ENCODE results near the gene KHDRBS2.

Gene KHDRBS2

DNA sequence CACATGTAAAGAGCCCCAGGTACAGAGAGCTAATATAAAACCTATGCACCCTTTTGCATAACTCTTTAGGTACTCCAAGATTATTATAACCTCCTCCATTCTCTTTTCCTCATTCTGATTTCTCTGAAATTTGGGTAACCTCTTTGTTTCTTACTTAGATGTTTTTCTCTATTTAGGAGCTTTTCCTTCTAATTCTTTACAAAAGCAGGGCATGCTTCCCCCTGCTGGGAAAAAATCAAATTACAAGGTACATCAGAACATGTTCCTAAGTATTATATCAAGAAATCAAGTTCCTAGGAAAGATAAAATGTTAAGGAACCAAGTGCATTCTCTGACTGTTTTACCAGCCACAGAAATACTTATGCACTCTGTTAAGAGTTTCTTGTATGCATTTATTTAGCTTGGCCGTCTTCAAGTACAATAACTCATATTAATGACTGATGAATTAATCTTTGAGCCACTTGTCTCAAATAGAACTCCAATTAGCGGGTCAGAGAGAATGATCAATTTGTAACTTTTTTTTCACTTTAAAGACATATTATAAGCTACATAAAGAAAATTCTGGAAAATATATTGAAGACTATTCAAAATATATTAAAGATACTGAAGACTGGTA, 2.1 kb downstream of the KHDRBS2 start:
- H3K36me3 ChIP-seq (ENCODE audit: control insufficient read depth, insufficient read depth, low read length), result no peaks in the 10 kb centered on the region
- no peaks in the 10 kb centered on the region for H3K9me3 ChIP-seq (ENCODE audit: control insufficient read depth, insufficient read depth, low read depth, low read length)
- H3K9ac ChIP-seq (ENCODE audit: low read length), result no peak overlapping the region
- no peak overlapping the region for H3K27ac ChIP-seq (ENCODE audit: low read depth, low read length)
- peaks cover 7% of the 10 kb centered on the region; the same call in 1 of the 2 replicates for H3K4me1 ChIP-seq (ENCODE audit: control insufficient read depth, insufficient read depth, low read length)
- peaks cover 39% of the 10 kb centered on the region for H3K27me3 ChIP-seq (ENCODE audit: control insufficient read depth, insufficient read depth, low read length)
- peak overlapping the region; percentile 12; the same call in 1 of the 2 replicates for H3K4me3 ChIP-seq (ENCODE audit: low read depth, low read length)

DNA sequence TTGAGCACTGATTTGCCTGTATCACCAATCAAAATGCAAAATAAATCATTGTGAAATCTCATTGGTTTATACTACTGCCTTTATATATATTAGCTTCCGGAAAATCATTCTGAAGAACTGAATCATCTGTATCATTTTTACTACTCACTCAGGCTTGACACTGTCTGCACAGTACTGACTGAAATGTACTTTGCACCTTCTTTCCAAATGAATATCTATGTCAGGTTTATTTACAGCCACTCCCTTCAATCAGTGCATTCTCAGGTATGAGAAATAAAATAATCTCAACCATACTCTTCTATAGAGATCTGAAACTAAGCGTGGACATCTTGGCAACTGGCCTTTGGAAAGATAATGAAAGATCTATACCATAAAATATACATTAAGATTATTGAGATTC, 2.7 kb downstream of the KHDRBS2 start:
- H3K36me3 ChIP-seq (ENCODE audit: control insufficient read depth, insufficient read depth, low read length), result no peaks in the 10 kb centered on the region
- H3K4me1 ChIP-seq (ENCODE audit: control insufficient read depth, insufficient read depth, low read length), result peaks cover 7% of the 10 kb centered on the region; the same call in 1 of the 2 replicates
- H3K4me3 ChIP-seq (ENCODE audit: low read depth, low read length), result no peak overlapping the region
- peaks cover 37% of the 10 kb centered on the region for H3K27me3 ChIP-seq (ENCODE audit: control insufficient read depth, insufficient read depth, low read length)
- H3K9me3 ChIP-seq (ENCODE audit: control insufficient read depth, insufficient read depth, low read depth, low read length), result no peaks in the 10 kb centered on the region
- H3K9ac ChIP-seq (ENCODE audit: low read length), result no peak overlapping the region
- H3K27ac ChIP-seq (ENCODE audit: low read depth, low read length), result no peak overlapping the region

DNA sequence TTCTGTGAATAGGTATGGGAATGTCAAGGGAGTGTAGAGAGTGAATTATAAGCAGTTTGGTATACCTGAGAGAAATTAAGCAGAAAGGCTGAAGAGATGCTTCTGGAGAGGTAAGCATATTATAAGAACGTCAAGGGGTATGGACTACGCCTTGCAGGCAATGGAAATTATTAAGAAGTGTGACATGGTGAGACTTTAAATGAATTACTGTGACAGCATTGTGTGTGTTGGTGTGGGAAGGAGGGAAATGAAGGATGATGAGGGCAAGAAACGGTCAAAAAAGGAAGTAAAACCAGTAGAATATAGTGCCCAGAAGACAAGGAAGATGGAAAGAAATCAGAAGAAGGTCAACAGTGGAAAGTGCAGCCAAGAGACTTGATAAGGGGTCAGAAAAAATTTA, 5.9 kb downstream of the KHDRBS2 start:
- Histone ChIP-seq H3K27me3 (ENCODE audit: control insufficient read depth, insufficient read depth, low read length) (peaks cover 7% of the 10 kb centered on the region), H3K27ac (ENCODE audit: low read depth, low read length) (no peak overlapping the region), H3K36me3 (ENCODE audit: control insufficient read depth, insufficient read depth, low read length) (no peaks in the 10 kb centered on the region), H3K4me3 (ENCODE audit: low read depth, low read length) (no peak overlapping the region), H3K9ac (ENCODE audit: low read length) (no peak overlapping the region), H3K4me1 (ENCODE audit: control insufficient read depth, insufficient read depth, low read length) (peaks cover 7% of the 10 kb centered on the region; the same call in 1 of the 2 replicates), H3K9me3 (ENCODE audit: control insufficient read depth, insufficient read depth, low read depth, low read length) (no peaks in the 10 kb centered on the region)

DNA sequence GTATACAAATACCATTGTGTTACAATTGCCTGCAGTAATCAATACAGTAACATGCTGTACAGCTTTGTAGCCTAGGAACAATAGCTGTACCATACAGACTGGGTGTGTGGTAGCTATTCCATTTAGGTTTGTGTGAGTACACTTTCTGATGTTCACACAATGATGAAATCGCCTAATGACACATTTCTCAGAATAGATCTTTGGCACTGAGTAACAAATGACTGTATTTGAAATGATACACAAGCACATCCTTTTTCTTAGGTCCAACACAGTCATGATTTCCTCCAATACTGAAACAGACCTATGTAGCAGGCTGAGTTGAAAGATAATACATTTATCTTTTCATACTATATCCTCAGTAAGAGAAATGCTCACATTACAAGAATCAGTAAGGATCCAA, 13.9 kb downstream of the KHDRBS2 start:
- no peak overlapping the region for H3K27ac ChIP-seq (ENCODE audit: low read depth, low read length)
- no peaks in the 10 kb centered on the region for H3K4me1 ChIP-seq (ENCODE audit: control insufficient read depth, insufficient read depth, low read length)
- no peak overlapping the region for H3K4me3 ChIP-seq (ENCODE audit: low read depth, low read length)
- no peaks in the 10 kb centered on the region for H3K36me3 ChIP-seq (ENCODE audit: control insufficient read depth, insufficient read depth, low read length)
- H3K27me3 ChIP-seq (ENCODE audit: control insufficient read depth, insufficient read depth, low read length), result no peaks in the 10 kb centered on the region
- H3K9me3 ChIP-seq (ENCODE audit: control insufficient read depth, insufficient read depth, low read depth, low read length), result no peaks in the 10 kb centered on the region
- H3K9ac ChIP-seq (ENCODE audit: low read length), result no peak overlapping the region

DNA sequence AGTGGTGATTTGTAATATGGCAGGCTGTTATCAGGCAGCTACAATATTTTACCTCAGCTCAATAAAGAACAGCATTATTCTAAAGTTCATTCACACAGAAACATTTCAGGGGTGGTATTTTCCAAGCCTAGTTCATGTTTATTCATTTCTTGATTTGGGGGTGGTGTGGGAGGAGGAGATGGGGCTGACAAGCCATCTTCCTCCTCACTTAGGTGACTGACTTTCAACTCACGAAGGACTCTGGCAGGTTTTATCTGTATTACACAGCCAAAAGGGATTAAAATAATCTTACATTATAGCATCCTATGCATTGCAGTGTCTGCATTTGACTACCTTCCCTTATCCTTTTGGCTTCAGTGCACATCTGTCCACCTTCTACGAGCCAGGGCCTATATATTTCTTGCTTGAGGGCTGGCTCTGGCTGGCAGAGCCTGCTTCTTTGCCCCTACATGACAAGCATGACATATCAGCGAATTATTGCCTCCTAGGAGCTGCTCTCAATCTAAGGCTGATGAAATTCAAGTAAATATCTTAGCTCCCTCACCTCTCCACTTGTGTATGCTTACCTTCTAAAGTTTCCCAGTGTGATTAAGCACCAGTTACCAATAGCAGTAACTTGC, 20.0 kb downstream of the KHDRBS2 start:
- Histone ChIP-seq H3K4me3 (ENCODE audit: low read depth, low read length) (no peak overlapping the region), H3K9ac (ENCODE audit: low read length) (no peak overlapping the region), H3K36me3 (ENCODE audit: control insufficient read depth, insufficient read depth, low read length) (no peaks in the 10 kb centered on the region), H3K4me1 (ENCODE audit: control insufficient read depth, insufficient read depth, low read length) (peaks cover 2% of the 10 kb centered on the region; the same call in 1 of the 2 replicates), H3K27me3 (ENCODE audit: control insufficient read depth, insufficient read depth, low read length) (no peaks in the 10 kb centered on the region), H3K9me3 (ENCODE audit: control insufficient read depth, insufficient read depth, low read depth, low read length) (no peaks in the 10 kb centered on the region), H3K27ac (ENCODE audit: low read depth, low read length) (no peak overlapping the region)

DNA sequence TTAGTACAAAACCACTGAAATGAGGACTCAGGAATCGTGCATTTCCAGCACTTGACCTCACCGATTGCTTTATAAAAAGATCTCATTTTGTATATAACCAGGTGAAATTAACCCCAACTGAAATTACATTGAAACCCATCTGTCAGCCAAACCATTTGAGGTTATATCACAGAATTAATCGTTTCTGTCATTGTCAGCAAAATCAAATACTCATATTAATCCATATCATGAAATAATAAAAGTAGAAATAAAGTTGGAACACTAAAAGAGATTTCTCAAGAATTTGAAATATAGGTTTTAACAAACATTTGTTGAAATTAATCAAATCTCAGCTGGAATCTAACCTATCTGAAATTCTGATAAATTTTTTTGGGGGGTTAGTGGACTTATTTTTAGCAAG, 23.7 kb downstream of the KHDRBS2 start:
- H3K4me1 ChIP-seq (ENCODE audit: control insufficient read depth, insufficient read depth, low read length), result peaks cover 2% of the 10 kb centered on the region; the same call in 1 of the 2 replicates
- no peaks in the 10 kb centered on the region for H3K9me3 ChIP-seq (ENCODE audit: control insufficient read depth, insufficient read depth, low read depth, low read length)
- no peak overlapping the region for H3K4me3 ChIP-seq (ENCODE audit: low read depth, low read length)
- no peaks in the 10 kb centered on the region for H3K27me3 ChIP-seq (ENCODE audit: control insufficient read depth, insufficient read depth, low read length)
- H3K9ac ChIP-seq (ENCODE audit: low read length), result no peak overlapping the region
- no peaks in the 10 kb centered on the region for H3K36me3 ChIP-seq (ENCODE audit: control insufficient read depth, insufficient read depth, low read length)
- no peak overlapping the region for H3K27ac ChIP-seq (ENCODE audit: low read depth, low read length)

DNA sequence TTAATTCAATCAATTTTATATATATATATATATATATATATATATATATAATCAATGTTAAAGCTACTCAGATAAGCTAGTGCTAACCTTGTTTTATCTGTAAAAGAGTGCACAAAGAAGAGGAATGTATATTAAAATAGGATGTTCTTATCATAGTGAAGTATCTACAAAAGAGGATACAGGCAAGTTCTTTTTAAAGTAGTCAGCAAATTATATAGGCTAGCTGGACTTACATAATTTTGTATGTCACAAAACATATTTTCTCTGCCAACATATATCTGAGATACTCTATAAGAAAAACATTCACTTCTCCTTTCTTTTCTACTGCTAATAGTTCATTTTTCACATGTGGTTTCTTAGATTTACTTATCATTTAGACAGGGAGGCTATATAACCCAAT, 39.9 kb downstream of the KHDRBS2 start:
- no peaks in the 10 kb centered on the region for H3K27me3 ChIP-seq (ENCODE audit: control insufficient read depth, insufficient read depth, low read length)
- no peak overlapping the region for H3K27ac ChIP-seq (ENCODE audit: low read depth, low read length)
- no peak overlapping the region for H3K4me3 ChIP-seq (ENCODE audit: low read depth, low read length)
- H3K4me1 ChIP-seq (ENCODE audit: control insufficient read depth, insufficient read depth, low read length), result no peaks in the 10 kb centered on the region
- H3K9me3 ChIP-seq (ENCODE audit: control insufficient read depth, insufficient read depth, low read depth, low read length), result no peaks in the 10 kb centered on the region
- no peaks in the 10 kb centered on the region for H3K36me3 ChIP-seq (ENCODE audit: control insufficient read depth, insufficient read depth, low read length)
- H3K9ac ChIP-seq (ENCODE audit: low read length), result no peak overlapping the region

DNA sequence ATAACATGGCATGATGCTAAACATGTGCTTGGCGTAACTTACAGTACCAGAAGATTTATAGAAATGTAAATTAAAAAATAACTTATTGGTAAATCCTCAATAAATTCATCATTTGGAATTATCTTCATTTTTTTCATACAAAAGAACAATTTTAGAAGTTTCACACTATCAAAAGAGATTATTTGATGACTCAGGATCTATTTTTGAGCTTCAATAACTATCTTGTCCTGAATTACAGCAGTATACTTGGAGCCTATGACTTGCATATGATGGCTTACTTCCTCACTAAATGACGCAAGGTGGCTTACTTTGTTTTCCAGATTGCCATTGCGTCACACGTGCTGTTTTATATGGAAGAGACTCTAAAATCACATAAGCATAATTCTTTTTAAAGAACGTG, 49.2 kb downstream of the KHDRBS2 start:
- Histone ChIP-seq H3K27ac (ENCODE audit: low read depth, low read length) (no peak overlapping the region), H3K9me3 (ENCODE audit: control insufficient read depth, insufficient read depth, low read depth, low read length) (0 out of 2 replicates have a peak, but pooled peaks cover 4% of the 10 kb centered on the region), H3K4me3 (ENCODE audit: low read depth, low read length) (no peak overlapping the region), H3K9ac (ENCODE audit: low read length) (no peak overlapping the region), H3K27me3 (ENCODE audit: control insufficient read depth, insufficient read depth, low read length) (no peaks in the 10 kb centered on the region), H3K36me3 (ENCODE audit: control insufficient read depth, insufficient read depth, low read length) (no peaks in the 10 kb centered on the region), H3K4me1 (ENCODE audit: control insufficient read depth, insufficient read depth, low read length) (no peaks in the 10 kb centered on the region)

DNA sequence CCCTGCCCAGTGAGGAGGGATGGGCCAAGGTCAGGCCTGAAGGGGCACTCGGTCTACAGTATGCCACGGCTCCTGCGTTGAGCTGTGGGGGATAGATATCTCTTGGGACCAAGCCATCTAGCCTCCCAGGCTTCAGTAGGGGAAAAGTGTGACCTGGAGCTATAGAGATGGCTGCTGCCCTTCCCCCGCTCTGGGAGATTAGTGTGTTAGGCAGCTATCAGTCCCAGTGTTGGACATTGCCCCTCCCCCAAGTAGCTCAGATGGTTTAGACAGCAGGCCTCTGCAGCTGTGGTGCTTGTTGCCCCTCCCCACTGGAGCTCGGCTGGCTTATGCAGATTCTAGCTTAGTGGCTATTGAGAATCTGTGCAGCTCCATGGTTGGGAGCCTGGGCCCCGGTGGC, 56.8 kb downstream of the KHDRBS2 start:
- Histone ChIP-seq H3K27me3 (ENCODE audit: control insufficient read depth, insufficient read depth, low read length) (no peaks in the 10 kb centered on the region), H3K36me3 (ENCODE audit: control insufficient read depth, insufficient read depth, low read length) (no peaks in the 10 kb centered on the region), H3K9me3 (ENCODE audit: control insufficient read depth, insufficient read depth, low read depth, low read length) (0 out of 2 replicates have a peak, but pooled peaks cover 11% of the 10 kb centered on the region), H3K27ac (ENCODE audit: low read depth, low read length) (no peak overlapping the region), H3K4me1 (ENCODE audit: control insufficient read depth, insufficient read depth, low read length) (no peaks in the 10 kb centered on the region), H3K9ac (ENCODE audit: low read length) (no peak overlapping the region), H3K4me3 (ENCODE audit: low read depth, low read length) (no peak overlapping the region)

DNA sequence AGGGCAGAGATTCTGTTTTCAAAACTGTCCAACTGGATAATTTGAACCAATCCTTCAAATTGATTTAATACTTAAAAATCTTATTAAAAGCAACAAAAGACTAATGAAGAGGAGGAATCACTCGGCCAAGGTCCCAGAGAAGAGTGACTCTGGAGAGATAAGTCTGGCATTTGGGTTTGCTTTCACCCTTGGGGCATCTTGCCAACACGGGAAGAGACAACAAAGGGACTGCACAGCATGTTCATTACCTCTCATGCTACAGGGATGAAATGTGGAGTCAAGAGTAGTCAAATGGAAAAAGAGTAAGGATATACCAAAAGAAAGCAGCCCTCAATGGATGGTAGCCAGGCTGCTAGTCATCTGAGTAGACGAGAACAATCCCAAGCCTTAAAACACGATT, 68.2 kb downstream of the KHDRBS2 start:
- no peak overlapping the region for H3K27ac ChIP-seq (ENCODE audit: low read depth, low read length)
- no peak overlapping the region for H3K9ac ChIP-seq (ENCODE audit: low read length)
- no peaks in the 10 kb centered on the region for H3K4me1 ChIP-seq (ENCODE audit: control insufficient read depth, insufficient read depth, low read length)
- H3K4me3 ChIP-seq (ENCODE audit: low read depth, low read length), result no peak overlapping the region
- H3K9me3 ChIP-seq (ENCODE audit: control insufficient read depth, insufficient read depth, low read depth, low read length), result 0 out of 2 replicates have a peak, but pooled peaks cover 5% of the 10 kb centered on the region
- H3K27me3 ChIP-seq (ENCODE audit: control insufficient read depth, insufficient read depth, low read length), result no peaks in the 10 kb centered on the region
- H3K36me3 ChIP-seq (ENCODE audit: control insufficient read depth, insufficient read depth, low read length), result no peaks in the 10 kb centered on the region

DNA sequence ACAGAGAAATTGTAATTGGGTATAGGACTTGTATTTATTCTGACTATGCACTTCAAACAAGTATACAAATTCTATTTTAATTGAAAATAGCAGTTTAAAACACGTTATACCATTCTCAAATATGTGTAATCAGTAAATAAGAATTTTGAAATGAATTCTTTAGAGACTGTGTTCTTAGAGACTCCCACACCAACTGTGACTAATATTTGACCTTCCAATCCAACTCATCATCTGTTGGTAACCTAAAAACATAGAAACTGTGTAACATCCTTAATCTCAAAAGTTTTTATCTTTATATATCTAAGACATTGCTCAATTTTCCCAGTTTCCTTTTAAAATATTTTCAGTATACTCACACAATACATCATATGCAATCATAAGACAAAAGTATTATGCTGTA, 83.9 kb downstream of the KHDRBS2 start:
- no peaks in the 10 kb centered on the region for H3K36me3 ChIP-seq (ENCODE audit: control insufficient read depth, insufficient read depth, low read length)
- H3K9ac ChIP-seq (ENCODE audit: low read length), result no peak overlapping the region
- H3K27me3 ChIP-seq (ENCODE audit: control insufficient read depth, insufficient read depth, low read length), result no peaks in the 10 kb centered on the region
- H3K9me3 ChIP-seq (ENCODE audit: control insufficient read depth, insufficient read depth, low read depth, low read length), result no peaks in the 10 kb centered on the region
- no peaks in the 10 kb centered on the region for H3K4me1 ChIP-seq (ENCODE audit: control insufficient read depth, insufficient read depth, low read length)
- H3K27ac ChIP-seq (ENCODE audit: low read depth, low read length), result no peak overlapping the region
- H3K4me3 ChIP-seq (ENCODE audit: low read depth, low read length), result no peak overlapping the region

All from HUES6 (cell line).